HCT116 (cell line): ENCODE measurements around the gene OXTR. TPM values are rescaled to one million over a fixed set of nuclear protein-coding genes. Genes with fewer than 3 reads are reported as not detected.

ENCODE experiments used
- ATAC-seq: fragments of 200-7000 bp; cut with Tn5 transposase; 2 replicates; pipeline ENCODE4 v1.9.1; 2020; ENCODE audit warnings: mild to moderate bottlenecking, moderate library complexity
- BruUV-seq: library from RNA; stranded (reverse); fragments of 400-500 nt; replicated peaks from 2 replicates; lab custom pipeline; 2021; lab: Mats Ljungman, UMichigan
- CTCF ChIA-PET: fragments of 300-600 bp; sonication (Branson Sonifier 250); formaldehyde crosslinking; loops from one replicate; lab custom pipeline; 2021; ENCODE audit warnings: antibody characterized with exemption; lab: Charles Lee
- POLR2A ChIA-PET: fragments of 300-600, 350-600 bp; sonication (Branson Sonifier 250); formaldehyde crosslinking; loops from one replicate; lab custom pipeline; 2021; ENCODE audit warnings: antibody characterized with exemption; lab: Charles Lee
- RAD21 ChIA-PET, 2 experiments: fragments of 300-600 bp; sonication (Branson Sonifier 250); formaldehyde crosslinking; loops; one replicate each; lab custom pipeline; 2023; ENCODE audit warnings: low total read pairs in 2 of 2; ENCODE audit not compliant: uncharacterized antibody in 2 of 2, unreplicated experiment in 2 of 2, low non-redundant PET in 1 of 2; lab: Charles Lee
- DNase-seq: peaks from one replicate; pipeline ENCODE4 v3.0.0-alpha.2; 2010; ENCODE audit warnings: low read depth, low spot score
- H2AFZ ChIP-seq: fragments of 200-600 bp; shearing (Covaris generic), sonication (generic); 2 replicates; pipeline ENCODE4 v1.6.1; 2017; ENCODE audit warnings: low read depth, mixed run types, mixed read lengths, antibody characterized with exemption, low read length; ENCODE audit not compliant: poor library complexity, severe bottlenecking
- H3K27ac ChIP-seq: 2 replicates; pipeline ENCODE4 v1.5.1; 2012; ENCODE audit warnings: low read depth, low read length
- H3K27me3 ChIP-seq: fragments of 200-600 bp; sonication (generic); 2 replicates; pipeline ENCODE4 v1.6.1; 2016; ENCODE audit warnings: mixed run types, low read length, mixed read lengths; ENCODE audit not compliant: insufficient read depth
- H3K36me3 ChIP-seq, 2 experiments: fragments of 200-500 bp in 1 of 2; fragments of 200-600 bp in 1 of 2; sonication (Bioruptor generic) in 1 of 2; sonication (generic) in 1 of 2; 2 replicates each; pipeline versions ENCODE4 v1.5.1 to v1.6.1; 2014 to 2016; ENCODE audit warnings: low read length in 2 of 2, inconsistent platforms in 1 of 2, mixed read lengths in 1 of 2, mixed run types in 1 of 2; ENCODE audit not compliant: insufficient read depth in 2 of 2, control insufficient read depth in 1 of 2
- H3K4me1 ChIP-seq, 2 experiments: fragments of 200-600 bp in 1 of 2; sonication (generic) in 1 of 2; 2 replicates each; pipeline versions ENCODE4 v1.5.1 to v1.6.1; 2012 to 2017; ENCODE audit warnings: low read length in 2 of 2, inconsistent platforms in 1 of 2, mild to moderate bottlenecking in 1 of 2, mixed read lengths in 1 of 2, mixed run types in 1 of 2, moderate library complexity in 1 of 2; ENCODE audit not compliant: insufficient read depth in 2 of 2, control insufficient read depth in 1 of 2
- H3K4me2 ChIP-seq: fragments of 200-600 bp; sonication (generic); 2 replicates; pipeline ENCODE4 v1.6.1; 2017; ENCODE audit warnings: mixed run types, low read length, mixed read lengths
- H3K4me3 ChIP-seq, 2 experiments: fragments of 200-600 bp in 1 of 2; sonication (generic) in 1 of 2; replicated peaks in 1 of 2; 2 replicates each; pipeline ENCODE4 v1.5.1; 2011 to 2016; ENCODE audit warnings: low read length in 2 of 2, control low read depth in 1 of 2, low read depth in 1 of 2, mild to moderate bottlenecking in 1 of 2, mixed read lengths in 1 of 2, mixed run types in 1 of 2
- H3K79me2 ChIP-seq: fragments of 200-600 bp; sonication (generic); 2 replicates; pipeline ENCODE4 v1.6.1; 2017; ENCODE audit warnings: mild to moderate bottlenecking, mixed run types, low read length, moderate library complexity, mixed read lengths; ENCODE audit not compliant: insufficient read depth
- H3K9ac ChIP-seq: fragments of 200-600 bp; sonication (generic); 2 replicates; pipeline ENCODE4 v1.6.1; 2016; ENCODE audit warnings: low read length, mixed read lengths
- H3K9me2 ChIP-seq: fragments of 200-600 bp; sonication (generic), shearing (Covaris generic); 2 replicates; pipeline ENCODE4 v1.6.1; 2017; ENCODE audit warnings: mixed run types, mild to moderate bottlenecking, moderate library complexity; ENCODE audit not compliant: insufficient read depth
- H3K9me3 ChIP-seq, 2 experiments: fragments of 200-500 bp in 1 of 2; fragments of 200-600 bp in 1 of 2; sonication (Bioruptor generic) in 1 of 2; sonication (generic) in 1 of 2; 2 replicates each; pipeline ENCODE4 v1.6.1; 2014 to 2017; ENCODE audit warnings: low read length in 2 of 2, mixed read lengths in 2 of 2, inconsistent platforms in 1 of 2, low read depth in 1 of 2, mild to moderate bottlenecking in 1 of 2, mixed run types in 1 of 2, moderate library complexity in 1 of 2; ENCODE audit not compliant: control insufficient read depth in 1 of 2, insufficient read depth in 1 of 2
- H4K20me1 ChIP-seq: fragments of 200-600 bp; sonication (generic), shearing (Covaris generic); 2 replicates; pipeline ENCODE4 v1.6.1; 2017; ENCODE audit warnings: mixed run types, mild to moderate bottlenecking, moderate library complexity; ENCODE audit not compliant: insufficient read depth
- ATF3 ChIP-seq: IDR thresholded peaks from 2 replicates; pipeline ENCODE4 v1.6.1; 2012
- CTCF ChIP-seq, 3 experiments: fragments of 200-600 bp in 1 of 3; sonication (generic) in 1 of 3; IDR thresholded peaks in 2 of 3; conservative IDR thresholded peaks in 1 of 3; 2 replicates each; pipeline ENCODE4 v1.5.1; 2012 to 2017; ENCODE audit warnings: low read depth in 2 of 3, low read length in 2 of 3, antibody characterized with exemption in 1 of 3, borderline replicate concordance in 1 of 3, control low read depth in 1 of 3, mild to moderate bottlenecking in 1 of 3, mixed read lengths in 1 of 3, mixed run types in 1 of 3, moderate library complexity in 1 of 3; ENCODE audit not compliant: insufficient read depth in 1 of 3
- EGR1 ChIP-seq: IDR thresholded peaks from 2 replicates; pipeline ENCODE4 v1.6.1; 2012; ENCODE audit warnings: low read depth
- ELF1 ChIP-seq: IDR thresholded peaks from 2 replicates; pipeline ENCODE4 v1.6.1; 2012; ENCODE audit warnings: low read depth, borderline replicate concordance
- EZH2 ChIP-seq: fragments of 200-600 bp; sonication (generic); IDR thresholded peaks from 2 replicates; pipeline ENCODE4 v1.6.1; 2017; ENCODE audit warnings: antibody characterized with exemption, mixed run types
- EZH2phosphoT487 ChIP-seq: fragments of 200-600 bp; IDR thresholded peaks from 2 replicates; pipeline ENCODE4 v1.6.1; 2018; ENCODE audit warnings: antibody characterized with exemption, borderline replicate concordance
- FOSL1 ChIP-seq: IDR thresholded peaks from 2 replicates; pipeline ENCODE4 v1.6.1; 2012; ENCODE audit warnings: low read depth
- MAX ChIP-seq: IDR thresholded peaks from 2 replicates; pipeline ENCODE4 v1.6.1; 2012
- POLR2AphosphoS5 ChIP-seq: IDR thresholded peaks from 2 replicates; pipeline ENCODE4 v1.6.1; 2011; ENCODE audit warnings: mild to moderate bottlenecking, low read depth, low read length, moderate library complexity
- RAD21 ChIP-seq: IDR thresholded peaks from 2 replicates; pipeline ENCODE4 v1.6.1; 2012; ENCODE audit warnings: low read depth, mild to moderate bottlenecking
- SIN3A ChIP-seq: IDR thresholded peaks from 2 replicates; pipeline ENCODE4 v1.6.1; 2012; ENCODE audit warnings: low read depth
- SP1 ChIP-seq: IDR thresholded peaks from 2 replicates; pipeline ENCODE4 v1.6.1; 2012; ENCODE audit warnings: low read depth
- SRF ChIP-seq: IDR thresholded peaks from 2 replicates; pipeline ENCODE4 v1.6.1; 2012; ENCODE audit warnings: low read depth
- TCF7L2 ChIP-seq: IDR thresholded peaks from 2 replicates; pipeline ENCODE4 v1.7.0; 2011; ENCODE audit warnings: borderline replicate concordance, inconsistent platforms; ENCODE audit not compliant: insufficient read depth, insufficient read length; ENCODE audit errors: extremely low read depth
- YY1 ChIP-seq: IDR thresholded peaks from 2 replicates; pipeline ENCODE4 v1.6.1; 2011; ENCODE audit warnings: low read length, low read depth, moderate library complexity, mild to moderate bottlenecking; ENCODE audit not compliant: insufficient replicate concordance; ENCODE audit errors: extremely low read depth
- intact Hi-C: fragments of 100-400 bp; cut with micrococcal nuclease; formaldehyde crosslinking; loops from 2 replicates; pipeline ENCODE4 v1.10.0; 2022
- total RNA-seq: library from RNA; stranded (reverse); gene quantifications from one replicate; pipeline ENCODE4 v1.2.1, GENCODE V29; 2021; ENCODE audit not compliant: unreplicated experiment

OXTR gene
- total RNA-seq, 1 experiment from 2014 or later = 1.3 TPM

- Histone ChIP-seq H3K36me3 (no peaks in the 10 kb centered on the region), H3K4me3 (no peak overlapping the region), H2AFZ (no peak overlapping the region), H3K9ac (no peak overlapping the region), H3K4me1 (peaks cover 3 to 18% of the 10 kb centered on the region in 2 experiments; a peak in 3 of 4 replicates), H3K27me3 (no peaks in the 10 kb centered on the region), H3K9me3 (no peaks in the 10 kb centered on the region), H3K9me2 (no peaks in the 10 kb centered on the region), H4K20me1 (no peaks in the 10 kb centered on the region), H3K79me2 (no peaks in the 10 kb centered on the region), H3K4me2 (no peak overlapping the region), H3K27ac (no peak overlapping the region)
- DNase-seq = no peak
- intact Hi-C loops = no loop called here
- ChIA-PET POLR2A (no interaction called here), CTCF (interaction anchor here (3.0 kb wide), 1 partner anchor 10 kb away, joined by 15 read pairs; no protein-coding TSS in a partner anchor), RAD21 (no interaction called here)
- BruUV-seq = no TSS peak
- no peak for TF ChIP-seq EZH2phosphoT487
- TF ChIP-seq POLR2AphosphoS5 = no peak
- no peak for TF ChIP-seq EGR1
- TF ChIP-seq ATF3 = no peak
- no peak for TF ChIP-seq YY1
- TF ChIP-seq EZH2 = no peak
- no peak for TF ChIP-seq ELF1
- no peak for TF ChIP-seq SRF
- TF ChIP-seq SP1 = no peak
- no peak for TF ChIP-seq RAD21
- TF ChIP-seq TCF7L2 = no peak
- no peak for TF ChIP-seq FOSL1
- TF ChIP-seq CTCF (IDR thresholded peaks at IDR 0.05 in 2 of 3, conservative IDR thresholded peaks at IDR 0.05 in 1 of 3; ENCODE audit: borderline replicate concordance in 1 of 3, insufficient read depth in 1 of 3, low read depth in 2 of 3, low read length in 2 of 3) = no peak
- TF ChIP-seq SIN3A = no peak
- TF ChIP-seq MAX = no peak
- TF ChIP-seq, all 23 proteins: peak for 0
- ATAC-seq = no peak
Measured at GRCh38 chr3:8723612-8724011, 45.8 kb downstream of the OXTR start.
